PFSK-1 (cell line): Measurements from ENCODE around the gene CDC37L1.

ENCODE experiments used
- FOXP2 ChIP-seq: optimal IDR thresholded peaks from 2 replicates; pipeline ENCODE3; 2011; ENCODE audit warnings: borderline replicate concordance, control low read depth, inconsistent platforms; ENCODE audit not compliant: insufficient read depth; ENCODE audit errors: extremely low read length, extremely low read depth
- POLR2AphosphoS5 ChIP-seq: IDR thresholded peaks from 2 replicates; pipeline ENCODE4 v1.6.1; 2012; ENCODE audit warnings: low read depth, mild to moderate bottlenecking, control low read depth, low read length, moderate library complexity
- SIN3A ChIP-seq: IDR thresholded peaks from 2 replicates; pipeline ENCODE4 v1.6.1; 2012; ENCODE audit warnings: mild to moderate bottlenecking, low read length, moderate library complexity, borderline replicate concordance; ENCODE audit not compliant: insufficient read depth
- TAF1 ChIP-seq: IDR thresholded peaks from 2 replicates; pipeline ENCODE4 v1.6.1; 2012; ENCODE audit warnings: low read length, control low read depth, borderline replicate concordance; ENCODE audit not compliant: insufficient read depth
- TF ChIP-seq, protein P1 (sequence below), 2 experiments: IDR thresholded peaks; 2 replicates each; pipeline versions ENCODE4 v1.6.1 to v1.8.0; 2011 to 2012; ENCODE audit warnings: low read depth in 2 of 2, low read length in 2 of 2, control low read depth in 1 of 2, inconsistent platforms in 1 of 2, mild to moderate bottlenecking in 1 of 2, moderate library complexity in 1 of 2; ENCODE audit not compliant: insufficient read depth in 1 of 2

CDC37L1 gene

GRCh38 chr9:4665357-4665756 is 14.0 kb upstream of the CDC37L1 start:
- no peak for TF ChIP-seq TAF1
- TF ChIP-seq, protein P1, sequence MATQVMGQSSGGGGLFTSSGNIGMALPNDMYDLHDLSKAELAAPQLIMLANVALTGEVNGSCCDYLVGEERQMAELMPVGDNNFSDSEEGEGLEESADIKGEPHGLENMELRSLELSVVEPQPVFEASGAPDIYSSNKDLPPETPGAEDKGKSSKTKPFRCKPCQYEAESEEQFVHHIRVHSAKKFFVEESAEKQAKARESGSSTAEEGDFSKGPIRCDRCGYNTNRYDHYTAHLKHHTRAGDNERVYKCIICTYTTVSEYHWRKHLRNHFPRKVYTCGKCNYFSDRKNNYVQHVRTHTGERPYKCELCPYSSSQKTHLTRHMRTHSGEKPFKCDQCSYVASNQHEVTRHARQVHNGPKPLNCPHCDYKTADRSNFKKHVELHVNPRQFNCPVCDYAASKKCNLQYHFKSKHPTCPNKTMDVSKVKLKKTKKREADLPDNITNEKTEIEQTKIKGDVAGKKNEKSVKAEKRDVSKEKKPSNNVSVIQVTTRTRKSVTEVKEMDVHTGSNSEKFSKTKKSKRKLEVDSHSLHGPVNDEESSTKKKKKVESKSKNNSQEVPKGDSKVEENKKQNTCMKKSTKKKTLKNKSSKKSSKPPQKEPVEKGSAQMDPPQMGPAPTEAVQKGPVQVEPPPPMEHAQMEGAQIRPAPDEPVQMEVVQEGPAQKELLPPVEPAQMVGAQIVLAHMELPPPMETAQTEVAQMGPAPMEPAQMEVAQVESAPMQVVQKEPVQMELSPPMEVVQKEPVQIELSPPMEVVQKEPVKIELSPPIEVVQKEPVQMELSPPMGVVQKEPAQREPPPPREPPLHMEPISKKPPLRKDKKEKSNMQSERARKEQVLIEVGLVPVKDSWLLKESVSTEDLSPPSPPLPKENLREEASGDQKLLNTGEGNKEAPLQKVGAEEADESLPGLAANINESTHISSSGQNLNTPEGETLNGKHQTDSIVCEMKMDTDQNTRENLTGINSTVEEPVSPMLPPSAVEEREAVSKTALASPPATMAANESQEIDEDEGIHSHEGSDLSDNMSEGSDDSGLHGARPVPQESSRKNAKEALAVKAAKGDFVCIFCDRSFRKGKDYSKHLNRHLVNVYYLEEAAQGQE (IDR thresholded peaks at IDR 0.05; ENCODE audit: insufficient read depth in 1 of 2, low read depth in 2 of 2, low read length in 2 of 2): no peak
- TF ChIP-seq FOXP2: no peak
- TF ChIP-seq SIN3A: no peak
- TF ChIP-seq POLR2AphosphoS5: no peak

DNA sequence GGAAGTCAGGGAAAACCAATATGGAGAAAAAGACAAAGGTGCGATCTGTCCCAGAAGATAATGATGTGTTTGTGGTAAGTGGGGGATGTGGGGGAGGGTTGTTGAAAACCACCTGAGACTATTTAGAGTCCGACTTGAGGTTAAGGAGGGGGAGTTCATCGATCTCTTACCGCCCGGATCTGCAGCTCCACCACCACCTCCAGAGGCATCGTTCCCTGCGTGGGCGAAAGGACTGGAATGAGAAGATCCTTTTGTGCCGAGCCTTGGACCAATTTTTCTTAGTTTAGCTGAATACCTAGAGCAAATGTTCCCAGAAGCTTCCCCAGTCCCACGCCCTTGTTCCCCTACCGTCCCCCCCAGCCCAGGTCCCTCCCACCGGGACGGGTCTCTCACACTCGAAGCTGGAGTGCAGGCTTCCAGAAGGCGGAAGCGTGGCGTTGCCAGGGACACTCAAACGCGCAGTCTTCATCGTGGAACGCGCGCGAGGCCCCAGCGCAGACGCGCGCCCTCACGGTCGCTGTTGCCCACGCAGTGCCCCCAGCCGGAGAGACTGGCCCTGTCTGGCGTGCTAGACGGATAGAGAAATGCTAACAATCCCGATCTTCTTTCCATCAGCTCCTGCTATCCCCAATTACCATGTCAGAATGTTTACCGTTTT is 13.2 kb upstream of the CDC37L1 start, which contains the start of gene SPATA6L:
TSS of gene SPATA6L (minus strand) at position 439 of the 658 bp plus-strand sequence. CDS start at position 209, 230 bp downstream.
- TF ChIP-seq POLR2AphosphoS5 (no peak), TAF1 (no peak), SIN3A (no peak), FOXP2 (no peak)
- TF ChIP-seq, protein P1 (IDR thresholded peaks at IDR 0.05; ENCODE audit: insufficient read depth in 1 of 2, low read depth in 2 of 2, low read length in 2 of 2): no peak

- TF ChIP-seq SIN3A (no peak), TAF1 (no peak), POLR2AphosphoS5 (no peak), FOXP2 (no peak)
- TF ChIP-seq, protein P1 (IDR thresholded peaks at IDR 0.05; ENCODE audit: insufficient read depth in 1 of 2, low read depth in 2 of 2, low read length in 2 of 2): no peak
Observed at GRCh38 chr9:4667681-4668080, 11.7 kb upstream of the CDC37L1 start.

GRCh38 chr9:4668604-4669003 is 10.8 kb upstream of the CDC37L1 start:
- TF ChIP-seq POLR2AphosphoS5: no peak
- no peak for TF ChIP-seq FOXP2
- TF ChIP-seq SIN3A: no peak
- TF ChIP-seq, protein P1 (IDR thresholded peaks at IDR 0.05; ENCODE audit: insufficient read depth in 1 of 2, low read depth in 2 of 2, low read length in 2 of 2): no peak
- TF ChIP-seq TAF1: no peak

DNA sequence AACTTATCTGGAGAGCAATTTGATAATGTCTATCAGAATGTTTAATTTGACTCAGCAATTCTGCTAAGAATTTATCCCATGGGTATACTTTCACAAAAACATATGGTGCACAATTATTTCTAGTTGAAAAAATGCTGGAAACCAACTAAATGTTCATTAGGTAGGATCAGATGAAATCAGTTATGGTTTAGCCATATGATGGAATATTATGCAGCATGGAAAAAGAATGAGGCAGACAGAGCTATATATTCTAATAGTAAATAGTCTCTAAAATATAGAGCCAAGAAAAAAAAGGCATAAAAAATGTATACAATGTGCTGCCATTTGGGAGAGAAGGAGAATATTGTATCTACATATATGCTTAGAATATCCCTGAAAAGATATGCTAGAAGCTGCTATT is 9.5 kb upstream of the CDC37L1 start:
- TF ChIP-seq FOXP2: no peak
